ENCODE data around the gene NOS3.
A peak's percentile ranks its signal among the peaks of the same experiment; 100 is the strongest.

The NOS3 gene

GRCh38 chr7:150958597-150958996 is 32.2 kb upstream of the NOS3 start (continued):
- TF ChIP-seq ZNF501 (tag by site-specific recombination; IDR thresholded peaks at IDR 0.05) (no peak), AEBP2 (tag by site-specific recombination; IDR thresholded peaks at IDR 0.05; ENCODE audit: borderline replicate concordance) (no peak), ZNF18 (tag by site-specific recombination; IDR thresholded peaks at IDR 0.05) (no peak), ZNF776 (tag by site-specific recombination; IDR thresholded peaks at IDR 0.05; ENCODE audit: borderline replicate concordance) (no peak), ZBTB21 (tag by site-specific recombination; IDR thresholded peaks at IDR 0.05) (no peak), ZNF362 (tag by site-specific recombination; IDR thresholded peaks at IDR 0.05) (no peak)

GRCh38 chr7:150959081-150959480 is 31.7 kb upstream of the NOS3 start:
- no peak for TF ChIP-seq ZNF140 (tag by site-specific recombination; IDR thresholded peaks at IDR 0.05)
- TF ChIP-seq GLIS2 (tag by site-specific recombination; IDR thresholded peaks at IDR 0.05) = peak; percentile 36; the same call in 1 of the 2 replicates
- TF ChIP-seq ZNF514 (tag by site-specific recombination; IDR thresholded peaks at IDR 0.05) = no peak
- no peaks in the 10 kb centered on the region for H3K36me3 ChIP-seq (ENCODE audit: control insufficient read depth in 2 of 2, insufficient read depth in 1 of 2, low read length in 2 of 2)
- POLR2A ChIA-PET = no interaction called here
- H3K4me3 ChIP-seq (ENCODE audit: low read depth, low read length) = no peak overlapping the region
- H3K9me3 ChIP-seq (ENCODE audit: control insufficient read depth, insufficient read depth, low read depth, low read length) = no peaks in the 10 kb centered on the region
- H3K27ac ChIP-seq (ENCODE audit: extremely low read depth, low read depth, low read length) = no peak overlapping the region
- CTCF ChIA-PET = interaction anchor here (1.0 to 1.3 kb wide), 3 partner anchors 27 to 216 kb away, joined by 3 to 4 read pairs (median 4); no protein-coding TSS in a partner anchor
- H3K4me1 ChIP-seq (ENCODE audit: control insufficient read depth, insufficient read depth, low read length) = no peaks in the 10 kb centered on the region

- H3K27ac ChIP-seq (ENCODE audit: extremely low read depth, low read depth, low read length) = no peak overlapping the region
- ChIA-PET CTCF (interaction anchor here (0.6 to 11.1 kb wide), 6 partner anchors 9 to 217 kb away, joined by 3 to 124 read pairs (median 4); partner anchors contain the start of gene GBX1), POLR2A (no interaction called here)
- H3K36me3 ChIP-seq (ENCODE audit: control insufficient read depth in 2 of 2, insufficient read depth in 1 of 2, low read length in 2 of 2) = no peaks in the 10 kb centered on the region
- TF ChIP-seq ZNF76 (tag by site-specific recombination; IDR thresholded peaks at IDR 0.05; ENCODE audit: borderline replicate concordance, low read depth) (no peak), ZNF664 (tag by site-specific recombination; IDR thresholded peaks at IDR 0.05) (no peak), ZNF837 (tag by site-specific recombination; IDR thresholded peaks at IDR 0.05) (no peak), ZNF558 (tag by site-specific recombination; IDR thresholded peaks at IDR 0.05) (no peak), RBAK (tag by site-specific recombination; IDR thresholded peaks at IDR 0.05) (no peak), MYNN (tag by site-specific recombination; IDR thresholded peaks at IDR 0.05; ENCODE audit: borderline replicate concordance) (no peak), ZNF311 (tag by site-specific recombination; IDR thresholded peaks at IDR 0.05; ENCODE audit: borderline replicate concordance) (no peak), ZBTB17 (tag by site-specific recombination; IDR thresholded peaks at IDR 0.05) (no peak), MEIS1 (CRISPR knock-in tag; IDR thresholded peaks at IDR 0.05; ENCODE audit: borderline replicate concordance) (no peak), ZNF223 (tag by site-specific recombination; IDR thresholded peaks at IDR 0.05) (no peak), ZFP37 (tag by site-specific recombination; IDR thresholded peaks at IDR 0.05) (no peak)
- H3K4me3 ChIP-seq (ENCODE audit: low read depth, low read length) = no peak overlapping the region
- H3K4me1 ChIP-seq (ENCODE audit: control insufficient read depth, insufficient read depth, low read length) = no peaks in the 10 kb centered on the region
- H3K9me3 ChIP-seq (ENCODE audit: control insufficient read depth, insufficient read depth, low read depth, low read length) = no peaks in the 10 kb centered on the region
These were observed 30.8 kb upstream of the NOS3 start for GRCh38 chr7:150959739-150960734.

All from HEK293 (cell line).